Superior temporal gyrus (tissue), 1 donor: ENCODE measurements around the gene MAP3K5.
"Not testable (repeated sequence)": the region's sequence is repeated elsewhere in the genome, so short reads cannot be mapped to it uniquely, and the experiment has no call there.

ENCODE experiments used
- DNase-seq: peaks from one replicate; pipeline ENCODE4 v3.0.0-alpha.2; 2016; ENCODE audit errors: extremely low spot score

MAP3K5 gene

GRCh38 chr6:136721467-136721866, 70.8 kb downstream of the MAP3K5 start:
- DNase-seq, result no peak

- DNase-seq, result no peak
Measured at GRCh38 chr6:136720045-136720770, 72.1 kb downstream of the MAP3K5 start.

GRCh38 chr6:136719280-136720044, 72.8 kb downstream of the MAP3K5 start:
- peak; percentile 76 for DNase-seq

- DNase-seq, result no peak
Measured at GRCh38 chr6:136718476-136718875, 73.8 kb downstream of the MAP3K5 start.

DNA sequence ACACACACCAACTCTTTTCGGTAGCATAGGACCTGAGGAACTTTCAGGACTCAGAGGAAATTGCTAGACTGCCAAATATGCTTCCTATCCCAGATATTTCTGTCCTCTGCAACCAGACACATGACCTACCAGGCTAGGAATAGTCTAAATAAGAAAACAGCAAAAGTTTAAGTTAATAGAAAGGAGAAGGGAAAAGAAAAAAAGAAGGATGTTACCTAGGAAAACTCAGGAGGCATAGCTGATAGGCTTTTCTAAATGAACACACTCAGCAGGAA, 74.6 kb downstream of the MAP3K5 start:
- no peak for DNase-seq

GRCh38 chr6:136716917-136717715, 75.2 kb downstream of the MAP3K5 start:
- peak; percentile 62 for DNase-seq

GRCh38 chr6:136712642-136713041, 79.6 kb downstream of the MAP3K5 start:
- DNase-seq, result not testable (repeated sequence)

DNA sequence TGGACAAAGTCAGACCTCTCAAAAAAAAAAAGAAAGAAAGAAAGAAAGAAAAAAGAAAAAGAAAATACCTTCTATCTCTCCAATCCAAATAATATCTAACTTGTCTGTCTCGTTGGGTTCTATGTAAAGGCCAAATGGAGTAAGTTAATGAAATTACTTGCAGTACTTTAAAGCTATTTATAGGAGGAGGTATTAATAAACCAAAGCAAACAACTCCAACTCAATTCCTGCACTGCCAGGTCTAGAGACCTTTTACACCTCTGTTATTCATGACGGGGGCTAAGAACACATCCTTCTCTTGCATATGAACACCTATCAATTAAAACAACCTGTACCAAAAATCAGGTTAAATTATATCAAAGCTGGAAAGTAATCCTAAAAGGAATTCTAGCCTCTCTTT, 80.6 kb downstream of the MAP3K5 start:
- no peak for DNase-seq

- no peak for DNase-seq
Measured at GRCh38 chr6:136710877-136711552, 81.3 kb downstream of the MAP3K5 start.

DNA sequence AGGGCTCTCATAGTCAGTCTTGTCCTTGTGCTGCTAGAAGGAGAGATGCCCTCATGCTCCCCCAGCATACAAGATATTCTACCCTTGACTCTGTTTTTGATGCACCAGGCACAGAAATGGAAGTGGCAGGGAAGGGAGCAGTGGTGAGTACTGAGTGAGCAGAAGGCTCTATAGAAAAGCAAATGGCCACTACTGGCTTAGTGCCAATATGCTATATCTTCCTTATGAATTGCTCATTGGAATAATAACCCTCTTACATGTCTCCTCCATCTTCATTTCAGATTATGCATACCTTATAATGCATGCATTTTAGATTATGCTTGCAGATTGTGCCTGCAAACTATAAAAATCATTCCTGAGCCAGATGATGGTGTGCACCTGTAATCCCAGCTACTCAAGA, 82.8 kb downstream of the MAP3K5 start:
- DNase-seq, result no peak

DNA sequence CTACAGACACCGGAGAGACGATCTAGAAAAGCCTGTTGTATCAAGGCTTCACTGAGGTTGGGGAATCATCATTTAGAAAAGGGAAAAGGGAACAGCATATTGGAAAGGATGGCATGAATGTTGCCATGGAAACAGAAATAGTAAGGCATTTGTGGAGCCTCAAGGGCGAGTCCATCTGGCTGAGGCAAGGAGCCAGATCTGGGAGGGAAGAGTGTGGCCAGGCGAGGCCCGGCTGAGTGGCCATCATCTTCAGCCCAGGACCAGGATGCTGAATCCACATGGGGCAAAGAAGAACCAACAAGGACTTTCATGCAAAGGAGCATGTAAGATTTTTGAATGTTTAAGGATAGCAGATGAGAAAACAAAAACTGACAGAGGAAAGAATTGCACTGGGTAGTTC, 85.8 kb downstream of the MAP3K5 start:
- no peak for DNase-seq

DNA sequence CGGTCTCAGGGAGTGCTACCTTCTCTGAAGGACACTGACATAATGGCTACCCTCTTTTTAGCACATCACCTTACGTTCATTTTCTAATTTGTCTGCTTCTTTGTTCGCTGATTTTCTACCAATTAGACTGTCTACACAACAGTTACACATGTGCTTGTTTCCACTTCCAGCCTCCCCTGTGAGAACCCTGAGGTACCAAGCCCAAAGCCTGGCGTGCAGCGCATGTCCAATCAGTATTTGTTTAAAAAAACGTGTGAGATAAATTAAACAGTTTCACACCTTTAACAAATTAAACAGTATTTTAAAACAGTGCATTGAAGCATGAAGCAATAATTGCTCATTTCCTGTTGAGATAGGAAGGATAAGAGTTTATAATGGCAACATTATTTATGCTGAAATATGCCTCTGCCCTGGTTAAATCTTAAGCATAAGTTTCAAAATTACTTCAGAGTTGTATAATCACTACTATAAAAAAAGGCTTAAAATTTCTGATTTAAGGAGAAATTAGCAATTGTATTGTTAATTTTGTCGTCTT, 88.9 kb downstream of the MAP3K5 start:
- DNase-seq, result no peak

GRCh38 chr6:136701045-136701444, 91.2 kb downstream of the MAP3K5 start:
- no peak for DNase-seq

DNA sequence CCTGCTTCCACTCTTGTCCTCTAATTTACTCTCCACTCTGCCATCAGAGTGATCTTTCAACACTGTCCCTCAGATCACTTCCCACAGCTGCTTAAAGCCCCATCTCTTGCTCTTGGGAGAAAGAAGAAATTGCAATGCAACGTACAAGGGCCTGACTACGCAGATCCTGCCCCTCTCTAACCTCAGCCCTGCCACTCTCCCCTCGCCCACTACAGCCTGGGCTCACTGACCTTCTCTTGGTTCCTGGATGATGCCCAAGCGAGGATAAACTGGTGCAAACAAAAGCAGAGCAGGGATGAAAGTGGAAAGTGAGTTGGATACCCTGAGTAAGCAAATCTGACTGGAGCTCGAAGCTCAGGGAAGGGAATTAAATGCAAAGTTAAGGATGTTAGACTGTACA, 92.9 kb downstream of the MAP3K5 start:
- no peak for DNase-seq

- DNase-seq, result no peak
Measured at GRCh38 chr6:136696783-136697364, 95.4 kb downstream of the MAP3K5 start.

- DNase-seq, result no peak
Measured at GRCh38 chr6:136696238-136696637, 96.0 kb downstream of the MAP3K5 start.

- DNase-seq, result no peak
Measured at GRCh38 chr6:136695412-136695811, 96.9 kb downstream of the MAP3K5 start.

GRCh38 chr6:136693090-136693489, 99.2 kb downstream of the MAP3K5 start:
- no peak for DNase-seq

DNA sequence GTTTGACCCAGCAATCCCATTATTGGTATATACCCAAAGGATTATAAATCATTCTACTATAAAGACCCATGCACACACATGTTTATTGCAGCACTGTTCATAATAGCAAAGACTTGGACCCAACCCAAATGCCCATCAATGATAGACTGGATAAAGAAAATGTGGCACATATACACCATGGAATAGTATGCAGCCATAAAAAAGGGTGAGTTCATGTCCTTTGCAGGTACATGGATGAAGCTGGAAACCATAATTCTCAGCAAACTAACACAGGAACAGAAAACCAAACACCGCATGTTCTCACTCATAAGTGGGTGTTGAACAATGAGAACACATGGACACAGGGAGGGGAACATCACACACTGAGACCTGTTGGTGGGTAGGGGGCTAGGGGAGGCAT, 104.4 kb downstream of the MAP3K5 start:
- not testable (repeated sequence) for DNase-seq

GRCh38 chr6:136685540-136686108, 106.7 kb downstream of the MAP3K5 start:
- no peak for DNase-seq

DNA sequence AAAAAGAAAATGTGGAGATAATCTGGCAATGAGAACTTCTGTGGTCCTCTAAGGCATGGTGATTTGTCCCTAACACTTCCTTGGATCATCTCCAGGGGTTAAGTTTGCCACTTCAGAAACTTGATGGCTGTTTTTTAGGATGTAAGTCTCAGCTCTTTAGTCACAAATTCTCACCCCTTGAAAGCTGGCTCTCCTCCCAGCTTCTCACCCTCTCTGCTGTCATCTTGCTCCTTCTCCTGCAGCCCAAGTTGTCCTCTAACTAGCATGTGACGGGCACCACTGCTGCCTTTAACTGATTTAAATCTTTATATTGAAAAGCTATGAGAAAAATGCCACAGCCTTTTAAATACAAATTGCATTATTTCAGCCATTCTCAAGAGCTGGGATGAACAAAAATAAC, 107.8 kb downstream of the MAP3K5 start:
- DNase-seq, result peak; percentile 38
